Transverse colon (tissue), 4 donors: ENCODE data around the gene TMOD3. TPM values are rescaled to one million over a fixed set of nuclear protein-coding genes. Genes with fewer than 3 reads are reported as not detected.

Experiments
- DNase-seq: peaks from one replicate; pipeline ENCODE4 v3.0.0-alpha.2; 2019
- H3K27ac ChIP-seq, 4 donors: fragments of 200-600 bp; sonication (generic); 2 replicates each; pipeline ENCODE4 v1.5.1; 2016 to 2018; ENCODE audit warnings: inconsistent platforms in 4 of 4
- H3K27me3 ChIP-seq: fragments of 200-600 bp; sonication (generic); 2 replicates; pipeline ENCODE4 v1.5.1; 2017; ENCODE audit warnings: inconsistent platforms
- H3K36me3 ChIP-seq, 4 donors: fragments of 200-600 bp; sonication (generic); 2 replicates each; pipeline ENCODE4 v1.5.1; 2017 to 2019; ENCODE audit warnings: inconsistent platforms in 4 of 4
- H3K4me1 ChIP-seq, 4 donors: fragments of 200-600 bp; sonication (generic); 2 replicates each; pipeline ENCODE4 v1.5.1; 2017 to 2020; ENCODE audit warnings: inconsistent platforms in 4 of 4
- H3K4me3 ChIP-seq, 4 donors: fragments of 200-600 bp; sonication (generic); 1 replicate in 1 of 4; 2 replicates in 3 of 4; pipeline versions ENCODE4 v1.5.1 to v1.6.1; 2017 to 2019; ENCODE audit warnings: inconsistent platforms in 4 of 4
- H3K9me3 ChIP-seq, 2 donors: fragments of 200-600 bp; sonication (generic); 2 replicates each; pipeline ENCODE4 v1.5.1; 2017 to 2019; ENCODE audit warnings: inconsistent platforms in 2 of 2
- CTCF ChIP-seq, 5 experiments: fragments of 200-600 bp in 3 of 5; fragments of 450-650 bp in 2 of 5; sonication (generic) in 3 of 5; IDR thresholded peaks; 1 replicate in 2 of 5; 2 replicates in 3 of 5; pipeline ENCODE4 v1.5.1; 2016 to 2017; ENCODE audit warnings: antibody characterized with exemption in 5 of 5, inconsistent platforms in 3 of 5, mild to moderate bottlenecking in 2 of 5, moderate library complexity in 1 of 5
- EP300 ChIP-seq: sonication (generic); formaldehyde crosslinking; IDR thresholded peaks from one replicate; pipeline ENCODE4 v1.6.1; 2017; ENCODE audit warnings: antibody characterized with exemption, low read depth
- POLR2A ChIP-seq: fragments of 450-650 bp; IDR thresholded peaks from one replicate; pipeline ENCODE4 v1.6.1; 2016; ENCODE audit warnings: antibody characterized with exemption, mild to moderate bottlenecking, moderate library complexity
- POLR2AphosphoS5 ChIP-seq, 3 donors: sonication (generic); formaldehyde crosslinking; IDR thresholded peaks; one replicate each; pipeline ENCODE4 v1.6.1; 2016; ENCODE audit warnings: antibody characterized with exemption in 3 of 3
- WGBS, 2 donors: methylation state at CpG; one replicate each; pipeline ENCODE4 v1.1.5; 2018; ENCODE audit warnings: low coverage in 1 of 2; 5-methylcytosine and 5-hydroxymethylcytosine counted together
- in situ Hi-C, 4 donors: fragments of 200-750 bp; cut with MboI; loops; one replicate each; pipeline versions ENCODE4 v1.15.0 to v1.15.1; 2017; ENCODE audit warnings: low sequenced_read_pairs in 3 of 4, low pct_ligation_motif_present in 1 of 4, low pct_unique_long_range_greater_than_20kb in 1 of 4
- intact Hi-C: fragments of 100-400 bp; cut with DNase I; formaldehyde crosslinking; loops from one replicate; pipeline ENCODE4 v1.15.1; 2023; ENCODE audit warnings: low total_unique reads
- total RNA-seq, 4 donors: library from RNA; depleted of rRNA; stranded (reverse); fragments of >200 nt; gene quantifications; one replicate each; pipeline ENCODE4 v1.1.0, GENCODE V29; 2016

TMOD3 gene
- total RNA-seq, 4 donors from 2014 or later: 18.7 to 65.8 (median 45.3) TPM

GRCh38 chr15:51798281-51798680 lies 31.2 kb upstream of the TMOD3 start:
- intact Hi-C loops: no loop called here
- TF ChIP-seq POLR2A: no peak
- TF ChIP-seq POLR2AphosphoS5 (IDR thresholded peaks at IDR 0.05): no peak
- no peak for TF ChIP-seq CTCF (IDR thresholded peaks at IDR 0.05)
- TF ChIP-seq EP300: no peak
- no peak for DNase-seq

GRCh38 chr15:51799282-51800252 lies 29.9 kb upstream of the TMOD3 start:
- DNase-seq: no peak
- no peak overlapping the region for H3K4me3 ChIP-seq
- no peak overlapping the region for H3K27ac ChIP-seq
- no peaks in the 10 kb centered on the region for H3K9me3 ChIP-seq
- no peaks in the 10 kb centered on the region for H3K4me1 ChIP-seq
- intact Hi-C loops: no loop called here
- 87 to 88% methylated on average over 3 to 6 of the region's 6 CpGs for WGBS, 2 donors
- in situ Hi-C loops: no loop called here
- TF ChIP-seq EP300 (no peak), CTCF (IDR thresholded peaks at IDR 0.05) (no peak), POLR2AphosphoS5 (IDR thresholded peaks at IDR 0.05) (no peak), POLR2A (no peak)
- H3K27me3 ChIP-seq: no peaks in the 10 kb centered on the region
- H3K36me3 ChIP-seq: no peaks in the 10 kb centered on the region

More at GRCh38 chr15:51798281-51798680, 31.2 kb upstream of the TMOD3 start:
- H3K4me3 ChIP-seq: no peak overlapping the region
- 93 to 100% methylated on average over 1 of the region's 1 CpG for WGBS, 2 donors
- in situ Hi-C loops: no loop called here
- H3K27ac ChIP-seq: no peak overlapping the region
- H3K27me3 ChIP-seq: no peaks in the 10 kb centered on the region
- peaks cover 0 to 5% (median 0%) of the 10 kb centered on the region in 4 donors for H3K4me1 ChIP-seq
- no peaks in the 10 kb centered on the region for H3K36me3 ChIP-seq
- no peaks in the 10 kb centered on the region for H3K9me3 ChIP-seq

- Histone ChIP-seq H3K36me3 (no peaks in the 10 kb centered on the region), H3K27me3 (no peaks in the 10 kb centered on the region), H3K4me1 (no peaks in the 10 kb centered on the region), H3K9me3 (no peaks in the 10 kb centered on the region), H3K4me3 (no peak overlapping the region), H3K27ac (no peak overlapping the region)
- intact Hi-C loops (no loop called here), in situ Hi-C loops (no loop called here)
- TF ChIP-seq POLR2A (no peak), CTCF (IDR thresholded peaks at IDR 0.05) (peak in 4 of 5 experiments; percentile 19 to 35 (median 30))
- DNase-seq: no peak
- 72 to 82% methylated on average over 3 of the region's 3 CpGs for WGBS, 2 donors
Measured at GRCh38 chr15:51801391-51801835, 28.0 kb upstream of the TMOD3 start.

GRCh38 chr15:51802593-51802992 lies 26.9 kb upstream of the TMOD3 start:
- no peak overlapping the region for H3K27ac ChIP-seq
- no peaks in the 10 kb centered on the region for H3K27me3 ChIP-seq
- H3K36me3 ChIP-seq: no peaks in the 10 kb centered on the region
- no peak overlapping the region for H3K4me3 ChIP-seq
- in situ Hi-C loops (no loop called here), intact Hi-C loops (no loop called here)
- TF ChIP-seq CTCF (IDR thresholded peaks at IDR 0.05) (no peak), POLR2A (no peak), POLR2AphosphoS5 (IDR thresholded peaks at IDR 0.05) (no peak), EP300 (no peak)
- DNase-seq: no peak
- WGBS, 2 donors: 91 to 94% methylated on average over 4 to 5 of the region's 5 CpGs
- no peaks in the 10 kb centered on the region for H3K4me1 ChIP-seq
- H3K9me3 ChIP-seq: no peaks in the 10 kb centered on the region
